Measurements from ENCODE around the gene PLCG2.

Gene PLCG2

DNA sequence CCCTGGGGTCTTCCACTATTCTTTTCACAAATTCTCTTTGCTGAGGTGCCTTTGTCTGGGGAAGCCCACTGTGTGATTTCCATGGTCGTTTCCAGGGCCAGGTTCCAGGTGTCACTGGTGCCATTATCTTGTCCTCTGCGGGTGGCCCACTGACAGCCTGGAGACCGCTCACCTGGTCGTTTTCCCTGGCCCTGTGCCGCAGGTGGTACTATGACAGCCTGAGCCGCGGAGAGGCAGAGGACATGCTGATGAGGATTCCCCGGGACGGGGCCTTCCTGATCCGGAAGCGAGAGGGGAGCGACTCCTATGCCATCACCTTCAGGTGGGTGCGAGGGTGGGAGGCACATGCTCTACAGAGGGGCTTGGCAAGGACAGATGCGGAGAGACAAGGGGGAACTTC, 133.3 kb downstream of the PLCG2 start:
- ATAC-seq = no peak
- no peak for TF ChIP-seq ZNF70 (CRISPR knock-in tag; IDR thresholded peaks at IDR 0.05)
- TF ChIP-seq, protein P1, sequence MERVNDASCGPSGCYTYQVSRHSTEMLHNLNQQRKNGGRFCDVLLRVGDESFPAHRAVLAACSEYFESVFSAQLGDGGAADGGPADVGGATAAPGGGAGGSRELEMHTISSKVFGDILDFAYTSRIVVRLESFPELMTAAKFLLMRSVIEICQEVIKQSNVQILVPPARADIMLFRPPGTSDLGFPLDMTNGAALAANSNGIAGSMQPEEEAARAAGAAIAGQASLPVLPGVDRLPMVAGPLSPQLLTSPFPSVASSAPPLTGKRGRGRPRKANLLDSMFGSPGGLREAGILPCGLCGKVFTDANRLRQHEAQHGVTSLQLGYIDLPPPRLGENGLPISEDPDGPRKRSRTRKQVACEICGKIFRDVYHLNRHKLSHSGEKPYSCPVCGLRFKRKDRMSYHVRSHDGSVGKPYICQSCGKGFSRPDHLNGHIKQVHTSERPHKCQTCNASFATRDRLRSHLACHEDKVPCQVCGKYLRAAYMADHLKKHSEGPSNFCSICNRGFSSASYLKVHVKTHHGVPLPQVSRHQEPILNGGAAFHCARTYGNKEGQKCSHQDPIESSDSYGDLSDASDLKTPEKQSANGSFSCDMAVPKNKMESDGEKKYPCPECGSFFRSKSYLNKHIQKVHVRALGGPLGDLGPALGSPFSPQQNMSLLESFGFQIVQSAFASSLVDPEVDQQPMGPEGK (CRISPR knock-in tag; IDR thresholded peaks at IDR 0.05; ENCODE audit: borderline replicate concordance) = no peak
- no peak for TF ChIP-seq CSDC2 (CRISPR knock-in tag; IDR thresholded peaks at IDR 0.05)
- no peak for TF ChIP-seq ARNTL (CRISPR knock-in tag; IDR thresholded peaks at IDR 0.05; ENCODE audit: borderline replicate concordance, low read depth)
- TF ChIP-seq TOX (CRISPR knock-in tag; IDR thresholded peaks at IDR 0.05; ENCODE audit: borderline replicate concordance) = no peak
- no peak for TF ChIP-seq TCF4 (CRISPR knock-in tag; IDR thresholded peaks at IDR 0.05; ENCODE audit: borderline replicate concordance)
- no peak for TF ChIP-seq ZFP30 (CRISPR knock-in tag; IDR thresholded peaks at IDR 0.05)

DNA sequence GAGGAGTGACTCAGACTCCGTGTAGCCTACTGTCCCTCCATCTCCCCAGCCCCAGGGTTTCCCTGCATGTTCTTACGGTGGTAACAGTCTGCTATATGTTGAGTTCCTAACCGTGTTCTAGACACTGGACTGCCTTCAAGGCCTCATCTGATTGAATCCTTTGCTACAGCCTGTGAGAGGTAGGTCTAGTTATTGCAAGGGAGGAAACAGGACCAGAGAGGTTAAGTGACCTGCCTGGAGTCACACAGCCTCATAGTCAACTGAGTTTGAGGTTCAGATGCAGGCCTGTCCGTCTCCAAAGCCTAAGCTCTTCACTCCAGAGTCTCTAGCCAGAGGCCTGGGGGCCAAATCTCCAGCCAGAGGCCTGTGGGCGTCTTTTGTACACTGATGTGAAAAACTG, 134.1 kb downstream of the PLCG2 start:
- TF ChIP-seq ZNF8 (CRISPR knock-in tag; IDR thresholded peaks at IDR 0.05) (no peak), ESRRG (CRISPR knock-in tag; IDR thresholded peaks at IDR 0.05) (no peak), RARB (CRISPR knock-in tag; IDR thresholded peaks at IDR 0.05) (no peak), ISL1 (CRISPR knock-in tag; IDR thresholded peaks at IDR 0.05) (no peak), ZFP3 (CRISPR knock-in tag; IDR thresholded peaks at IDR 0.05) (no peak), ZNF565 (CRISPR knock-in tag; conservative IDR thresholded peaks at IDR 0.05; ENCODE audit: low read depth) (no peak), ARNTL (CRISPR knock-in tag; IDR thresholded peaks at IDR 0.05; ENCODE audit: borderline replicate concordance, low read depth) (no peak), ZFP30 (CRISPR knock-in tag; IDR thresholded peaks at IDR 0.05) (no peak), ZC3H10 (CRISPR knock-in tag; IDR thresholded peaks at IDR 0.05) (no peak), PPARA (CRISPR knock-in tag; IDR thresholded peaks at IDR 0.05; ENCODE audit: borderline replicate concordance) (no peak), OSR1 (CRISPR knock-in tag; IDR thresholded peaks at IDR 0.05) (no peak), TOX (CRISPR knock-in tag; IDR thresholded peaks at IDR 0.05; ENCODE audit: borderline replicate concordance) (no peak)
- TF ChIP-seq, protein P1 (CRISPR knock-in tag; IDR thresholded peaks at IDR 0.05; ENCODE audit: borderline replicate concordance) = no peak
- TF ChIP-seq, protein P2, sequence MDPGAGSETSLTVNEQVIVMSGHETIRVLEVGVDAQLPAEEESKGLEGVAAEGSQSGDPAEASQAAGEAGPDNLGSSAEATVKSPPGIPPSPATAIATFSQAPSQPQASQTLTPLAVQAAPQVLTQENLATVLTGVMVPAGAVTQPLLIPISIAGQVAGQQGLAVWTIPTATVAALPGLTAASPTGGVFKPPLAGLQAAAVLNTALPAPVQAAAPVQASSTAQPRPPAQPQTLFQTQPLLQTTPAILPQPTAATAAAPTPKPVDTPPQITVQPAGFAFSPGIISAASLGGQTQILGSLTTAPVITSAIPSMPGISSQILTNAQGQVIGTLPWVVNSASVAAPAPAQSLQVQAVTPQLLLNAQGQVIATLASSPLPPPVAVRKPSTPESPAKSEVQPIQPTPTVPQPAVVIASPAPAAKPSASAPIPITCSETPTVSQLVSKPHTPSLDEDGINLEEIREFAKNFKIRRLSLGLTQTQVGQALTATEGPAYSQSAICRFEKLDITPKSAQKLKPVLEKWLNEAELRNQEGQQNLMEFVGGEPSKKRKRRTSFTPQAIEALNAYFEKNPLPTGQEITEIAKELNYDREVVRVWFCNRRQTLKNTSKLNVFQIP (CRISPR knock-in tag; IDR thresholded peaks at IDR 0.05; ENCODE audit: borderline replicate concordance, low read depth) = no peak
- TF ChIP-seq, protein P3, sequence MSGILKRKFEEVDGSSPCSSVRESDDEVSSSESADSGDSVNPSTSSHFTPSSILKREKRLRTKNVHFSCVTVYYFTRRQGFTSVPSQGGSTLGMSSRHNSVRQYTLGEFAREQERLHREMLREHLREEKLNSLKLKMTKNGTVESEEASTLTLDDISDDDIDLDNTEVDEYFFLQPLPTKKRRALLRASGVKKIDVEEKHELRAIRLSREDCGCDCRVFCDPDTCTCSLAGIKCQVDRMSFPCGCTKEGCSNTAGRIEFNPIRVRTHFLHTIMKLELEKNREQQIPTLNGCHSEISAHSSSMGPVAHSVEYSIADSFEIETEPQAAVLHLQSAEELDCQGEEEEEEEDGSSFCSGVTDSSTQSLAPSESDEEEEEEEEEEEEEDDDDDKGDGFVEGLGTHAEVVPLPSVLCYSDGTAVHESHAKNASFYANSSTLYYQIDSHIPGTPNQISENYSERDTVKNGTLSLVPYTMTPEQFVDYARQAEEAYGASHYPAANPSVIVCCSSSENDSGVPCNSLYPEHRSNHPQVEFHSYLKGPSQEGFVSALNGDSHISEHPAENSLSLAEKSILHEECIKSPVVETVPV (CRISPR knock-in tag; IDR thresholded peaks at IDR 0.05) = no peak
- TF ChIP-seq, protein P4, sequence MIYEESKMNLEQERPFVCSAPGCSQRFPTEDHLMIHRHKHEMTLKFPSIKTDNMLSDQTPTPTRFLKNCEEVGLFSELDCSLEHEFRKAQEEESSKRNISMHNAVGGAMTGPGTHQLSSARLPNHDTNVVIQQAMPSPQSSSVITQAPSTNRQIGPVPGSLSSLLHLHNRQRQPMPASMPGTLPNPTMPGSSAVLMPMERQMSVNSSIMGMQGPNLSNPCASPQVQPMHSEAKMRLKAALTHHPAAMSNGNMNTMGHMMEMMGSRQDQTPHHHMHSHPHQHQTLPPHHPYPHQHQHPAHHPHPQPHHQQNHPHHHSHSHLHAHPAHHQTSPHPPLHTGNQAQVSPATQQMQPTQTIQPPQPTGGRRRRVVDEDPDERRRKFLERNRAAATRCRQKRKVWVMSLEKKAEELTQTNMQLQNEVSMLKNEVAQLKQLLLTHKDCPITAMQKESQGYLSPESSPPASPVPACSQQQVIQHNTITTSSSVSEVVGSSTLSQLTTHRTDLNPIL (CRISPR knock-in tag; IDR thresholded peaks at IDR 0.05; ENCODE audit: low read depth) = no peak
- TF ChIP-seq, protein P5, sequence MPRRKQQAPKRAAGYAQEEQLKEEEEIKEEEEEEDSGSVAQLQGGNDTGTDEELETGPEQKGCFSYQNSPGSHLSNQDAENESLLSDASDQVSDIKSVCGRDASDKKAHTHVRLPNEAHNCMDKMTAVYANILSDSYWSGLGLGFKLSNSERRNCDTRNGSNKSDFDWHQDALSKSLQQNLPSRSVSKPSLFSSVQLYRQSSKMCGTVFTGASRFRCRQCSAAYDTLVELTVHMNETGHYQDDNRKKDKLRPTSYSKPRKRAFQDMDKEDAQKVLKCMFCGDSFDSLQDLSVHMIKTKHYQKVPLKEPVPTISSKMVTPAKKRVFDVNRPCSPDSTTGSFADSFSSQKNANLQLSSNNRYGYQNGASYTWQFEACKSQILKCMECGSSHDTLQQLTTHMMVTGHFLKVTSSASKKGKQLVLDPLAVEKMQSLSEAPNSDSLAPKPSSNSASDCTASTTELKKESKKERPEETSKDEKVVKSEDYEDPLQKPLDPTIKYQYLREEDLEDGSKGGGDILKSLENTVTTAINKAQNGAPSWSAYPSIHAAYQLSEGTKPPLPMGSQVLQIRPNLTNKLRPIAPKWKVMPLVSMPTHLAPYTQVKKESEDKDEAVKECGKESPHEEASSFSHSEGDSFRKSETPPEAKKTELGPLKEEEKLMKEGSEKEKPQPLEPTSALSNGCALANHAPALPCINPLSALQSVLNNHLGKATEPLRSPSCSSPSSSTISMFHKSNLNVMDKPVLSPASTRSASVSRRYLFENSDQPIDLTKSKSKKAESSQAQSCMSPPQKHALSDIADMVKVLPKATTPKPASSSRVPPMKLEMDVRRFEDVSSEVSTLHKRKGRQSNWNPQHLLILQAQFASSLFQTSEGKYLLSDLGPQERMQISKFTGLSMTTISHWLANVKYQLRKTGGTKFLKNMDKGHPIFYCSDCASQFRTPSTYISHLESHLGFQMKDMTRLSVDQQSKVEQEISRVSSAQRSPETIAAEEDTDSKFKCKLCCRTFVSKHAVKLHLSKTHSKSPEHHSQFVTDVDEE (CRISPR knock-in tag; IDR thresholded peaks at IDR 0.05) = no peak
- ATAC-seq = no peak
